ENCODE data around the gene PYGL. TPM values are rescaled to one million over a fixed set of nuclear protein-coding genes. Genes with fewer than 3 reads are reported as not detected.
"Not testable (repeated sequence)": the region's sequence is repeated elsewhere in the genome, so short reads cannot be mapped to it uniquely, and the experiment has no call there.

PYGL gene
- total RNA-seq, 2 experiments from 2014 or later: 2.3 to 2.5 TPM

GRCh38 chr14:50922803-50923202 is 21.5 kb downstream of the PYGL start:
- Mint-ChIP-seq H3K4me3 (no peak overlapping the region), H3K27me3 (peaks cover 6% of the 10 kb centered on the region)

GRCh38 chr14:50920482-50921230 is 23.6 kb downstream of the PYGL start:
- peaks cover 7% of the 10 kb centered on the region for H3K27me3 Mint-ChIP-seq

More at GRCh38 chr14:50922803-50923202, 21.5 kb downstream of the PYGL start:
- H3K4me1 Mint-ChIP-seq: no peaks in the 10 kb centered on the region
- no peak for DNase-seq
- no peak overlapping the region for H3K27ac Mint-ChIP-seq
- no peaks in the 10 kb centered on the region for H3K36me3 Mint-ChIP-seq
- no peaks in the 10 kb centered on the region for H3K9me3 Mint-ChIP-seq

GRCh38 chr14:50919524-50919923 is 24.8 kb downstream of the PYGL start:
- DNase-seq, H3K27me3 Mint-ChIP-seq, H3K4me1 Mint-ChIP-seq, H3K27ac Mint-ChIP-seq, H3K4me3 Mint-ChIP-seq, H3K36me3 Mint-ChIP-seq, H3K9me3 Mint-ChIP-seq: not testable (repeated sequence)

More at GRCh38 chr14:50920482-50921230, 23.6 kb downstream of the PYGL start:
- no peaks in the 10 kb centered on the region for H3K9me3 Mint-ChIP-seq
- no peaks in the 10 kb centered on the region for H3K36me3 Mint-ChIP-seq
- no peak for DNase-seq
- no peaks in the 10 kb centered on the region for H3K4me1 Mint-ChIP-seq
- no peak overlapping the region for H3K4me3 Mint-ChIP-seq
- no peak overlapping the region for H3K27ac Mint-ChIP-seq

- no peaks in the 10 kb centered on the region for H3K36me3 Mint-ChIP-seq
- peaks cover 7% of the 10 kb centered on the region for H3K27me3 Mint-ChIP-seq
- no peaks in the 10 kb centered on the region for H3K9me3 Mint-ChIP-seq
- no peak for DNase-seq
- no peaks in the 10 kb centered on the region for H3K4me1 Mint-ChIP-seq
- H3K27ac Mint-ChIP-seq: no peak overlapping the region
- no peak overlapping the region for H3K4me3 Mint-ChIP-seq
These were observed 26.8 kb downstream of the PYGL start for GRCh38 chr14:50917449-50917848.

- H3K36me3 Mint-ChIP-seq: no peaks in the 10 kb centered on the region
- H3K27ac Mint-ChIP-seq: no peak overlapping the region
These were observed 33.5 kb downstream of the PYGL start for GRCh38 chr14:50910495-50911420.

GRCh38 chr14:50906326-50907065 is 37.8 kb downstream of the PYGL start:
- peaks cover 3% of the 10 kb centered on the region for H3K9me3 Mint-ChIP-seq
- no peak overlapping the region for H3K27ac Mint-ChIP-seq
- H3K36me3 Mint-ChIP-seq: no peaks in the 10 kb centered on the region
- no peaks in the 10 kb centered on the region for H3K27me3 Mint-ChIP-seq
- H3K4me3 Mint-ChIP-seq: no peak overlapping the region
- DNase-seq: no peak
- no peaks in the 10 kb centered on the region for H3K4me1 Mint-ChIP-seq

More at GRCh38 chr14:50910495-50911420, 33.5 kb downstream of the PYGL start:
- Mint-ChIP-seq H3K9me3 (no peaks in the 10 kb centered on the region), H3K4me3 (no peak overlapping the region), H3K4me1 (no peaks in the 10 kb centered on the region), H3K27me3 (no peaks in the 10 kb centered on the region)
- DNase-seq: no peak

GRCh38 chr14:50904719-50905118 is 39.6 kb downstream of the PYGL start:
- Mint-ChIP-seq H3K9me3 (peaks cover 3% of the 10 kb centered on the region), H3K36me3 (no peaks in the 10 kb centered on the region), H3K27ac (no peak overlapping the region), H3K27me3 (no peaks in the 10 kb centered on the region), H3K4me3 (no peak overlapping the region), H3K4me1 (no peaks in the 10 kb centered on the region)
- DNase-seq: no peak

GRCh38 chr14:50901361-50901760 is 42.9 kb downstream of the PYGL start:
- Mint-ChIP-seq H3K4me3 (no peak overlapping the region), H3K9me3 (peaks cover 3% of the 10 kb centered on the region), H3K36me3 (no peaks in the 10 kb centered on the region), H3K27me3 (peaks cover 6% of the 10 kb centered on the region), H3K27ac (no peak overlapping the region), H3K4me1 (no peaks in the 10 kb centered on the region)
- DNase-seq: no peak

GRCh38 chr14:50897658-50898175 is 46.6 kb downstream of the PYGL start:
- no peak overlapping the region for H3K27ac Mint-ChIP-seq
- H3K4me3 Mint-ChIP-seq: no peak overlapping the region
- no peaks in the 10 kb centered on the region for H3K9me3 Mint-ChIP-seq
- peaks cover 13% of the 10 kb centered on the region for H3K27me3 Mint-ChIP-seq
- H3K36me3 Mint-ChIP-seq: no peaks in the 10 kb centered on the region
- DNase-seq: no peak
- H3K4me1 Mint-ChIP-seq: no peaks in the 10 kb centered on the region

- peaks cover 14% of the 10 kb centered on the region for H3K27me3 Mint-ChIP-seq
- H3K27ac Mint-ChIP-seq, DNase-seq, H3K36me3 Mint-ChIP-seq, H3K4me3 Mint-ChIP-seq, H3K4me1 Mint-ChIP-seq, H3K9me3 Mint-ChIP-seq: not testable (repeated sequence)
These were observed 47.3 kb downstream of the PYGL start for GRCh38 chr14:50897005-50897404.

- H3K4me1 Mint-ChIP-seq, H3K9me3 Mint-ChIP-seq, H3K36me3 Mint-ChIP-seq, H3K27ac Mint-ChIP-seq, H3K4me3 Mint-ChIP-seq, DNase-seq: not testable (repeated sequence)
- H3K27me3 Mint-ChIP-seq: peaks cover 14% of the 10 kb centered on the region
These were observed 47.9 kb downstream of the PYGL start for GRCh38 chr14:50896421-50896820.

- Mint-ChIP-seq H3K27me3 (peaks cover 10% of the 10 kb centered on the region), H3K36me3 (no peaks in the 10 kb centered on the region), H3K9me3 (no peaks in the 10 kb centered on the region), H3K4me1 (no peaks in the 10 kb centered on the region), H3K27ac (no peak overlapping the region), H3K4me3 (no peak overlapping the region)
- no peak for DNase-seq
These were observed 52.0 kb downstream of the PYGL start for GRCh38 chr14:50892255-50892654.

GRCh38 chr14:50887476-50887875 is 56.8 kb downstream of the PYGL start:
- Mint-ChIP-seq H3K9me3 (no peaks in the 10 kb centered on the region), H3K27me3 (peaks cover 29% of the 10 kb centered on the region), H3K4me3 (no peak overlapping the region), H3K27ac (no peak overlapping the region), H3K36me3 (no peaks in the 10 kb centered on the region), H3K4me1 (no peaks in the 10 kb centered on the region)
- DNase-seq: no peak

- DNase-seq: no peak
- H3K9me3 Mint-ChIP-seq: no peaks in the 10 kb centered on the region
- H3K27ac Mint-ChIP-seq: no peak overlapping the region
- H3K27me3 Mint-ChIP-seq: peaks cover 52% of the 10 kb centered on the region
- no peak overlapping the region for H3K4me3 Mint-ChIP-seq
- no peaks in the 10 kb centered on the region for H3K36me3 Mint-ChIP-seq
- no peaks in the 10 kb centered on the region for H3K4me1 Mint-ChIP-seq
These were observed 60.5 kb downstream of the PYGL start for GRCh38 chr14:50883827-50884197.

Data from activated naive CD8-positive, alpha-beta T cell treated with anti-CD3 and anti-CD28 coated beads for 36 hours (primary cell).